Panc1 (cell line): ENCODE results near the gene CHEK2.

Experiments
- POLR2AphosphoS5 ChIP-seq: IDR thresholded peaks from 2 replicates; pipeline ENCODE4 v1.6.1; 2012; ENCODE audit warnings: mild to moderate bottlenecking, low read depth, low read length, moderate library complexity
- SIN3A ChIP-seq: IDR thresholded peaks from 2 replicates; pipeline ENCODE4 v1.6.1; 2012; ENCODE audit warnings: low read depth, mild to moderate bottlenecking, low read length, moderate library complexity, borderline replicate concordance; ENCODE audit not compliant: insufficient read depth
- TCF7L2 ChIP-seq: IDR thresholded peaks from 2 replicates; pipeline ENCODE4 v1.6.1; 2011; ENCODE audit warnings: mild to moderate bottlenecking, low read depth, low read length, inconsistent platforms
- TF ChIP-seq, protein P1 (sequence below): fragments of 450-650 bp; IDR thresholded peaks from 2 replicates; pipeline ENCODE4 v1.5.1; 2017; ENCODE audit warnings: mild to moderate bottlenecking
- TF ChIP-seq, protein P2 (sequence below), 2 experiments: IDR thresholded peaks; 2 replicates each; pipeline ENCODE4 v1.6.1; 2011 to 2012; ENCODE audit warnings: low read depth in 2 of 2, control low read depth in 1 of 2, low read length in 1 of 2, mild to moderate bottlenecking in 1 of 2, moderate library complexity in 1 of 2; ENCODE audit not compliant: insufficient read depth in 1 of 2

DNA sequence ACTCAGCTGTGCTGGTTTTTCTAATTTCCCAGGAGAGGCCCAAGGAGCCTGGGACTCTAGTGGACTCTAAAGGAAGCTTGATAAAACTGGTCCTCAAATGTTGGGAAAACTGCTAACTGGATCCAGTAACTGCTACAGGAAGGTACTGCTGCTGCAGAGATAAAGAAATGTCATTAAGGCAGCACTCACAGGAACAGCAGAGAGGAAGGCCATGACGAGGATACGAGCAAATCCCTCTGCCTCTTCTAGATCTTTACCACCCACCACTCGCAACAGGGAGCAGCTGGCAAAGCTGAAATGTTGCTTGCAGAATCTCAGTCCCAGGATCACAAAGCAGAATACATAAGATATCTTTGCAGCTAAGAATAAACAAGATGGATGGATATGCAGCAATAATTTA lies 85.4 kb downstream of the CHEK2 start:
- TF ChIP-seq, protein P1, sequence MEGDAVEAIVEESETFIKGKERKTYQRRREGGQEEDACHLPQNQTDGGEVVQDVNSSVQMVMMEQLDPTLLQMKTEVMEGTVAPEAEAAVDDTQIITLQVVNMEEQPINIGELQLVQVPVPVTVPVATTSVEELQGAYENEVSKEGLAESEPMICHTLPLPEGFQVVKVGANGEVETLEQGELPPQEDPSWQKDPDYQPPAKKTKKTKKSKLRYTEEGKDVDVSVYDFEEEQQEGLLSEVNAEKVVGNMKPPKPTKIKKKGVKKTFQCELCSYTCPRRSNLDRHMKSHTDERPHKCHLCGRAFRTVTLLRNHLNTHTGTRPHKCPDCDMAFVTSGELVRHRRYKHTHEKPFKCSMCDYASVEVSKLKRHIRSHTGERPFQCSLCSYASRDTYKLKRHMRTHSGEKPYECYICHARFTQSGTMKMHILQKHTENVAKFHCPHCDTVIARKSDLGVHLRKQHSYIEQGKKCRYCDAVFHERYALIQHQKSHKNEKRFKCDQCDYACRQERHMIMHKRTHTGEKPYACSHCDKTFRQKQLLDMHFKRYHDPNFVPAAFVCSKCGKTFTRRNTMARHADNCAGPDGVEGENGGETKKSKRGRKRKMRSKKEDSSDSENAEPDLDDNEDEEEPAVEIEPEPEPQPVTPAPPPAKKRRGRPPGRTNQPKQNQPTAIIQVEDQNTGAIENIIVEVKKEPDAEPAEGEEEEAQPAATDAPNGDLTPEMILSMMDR = no peak
- TF ChIP-seq, protein P2, sequence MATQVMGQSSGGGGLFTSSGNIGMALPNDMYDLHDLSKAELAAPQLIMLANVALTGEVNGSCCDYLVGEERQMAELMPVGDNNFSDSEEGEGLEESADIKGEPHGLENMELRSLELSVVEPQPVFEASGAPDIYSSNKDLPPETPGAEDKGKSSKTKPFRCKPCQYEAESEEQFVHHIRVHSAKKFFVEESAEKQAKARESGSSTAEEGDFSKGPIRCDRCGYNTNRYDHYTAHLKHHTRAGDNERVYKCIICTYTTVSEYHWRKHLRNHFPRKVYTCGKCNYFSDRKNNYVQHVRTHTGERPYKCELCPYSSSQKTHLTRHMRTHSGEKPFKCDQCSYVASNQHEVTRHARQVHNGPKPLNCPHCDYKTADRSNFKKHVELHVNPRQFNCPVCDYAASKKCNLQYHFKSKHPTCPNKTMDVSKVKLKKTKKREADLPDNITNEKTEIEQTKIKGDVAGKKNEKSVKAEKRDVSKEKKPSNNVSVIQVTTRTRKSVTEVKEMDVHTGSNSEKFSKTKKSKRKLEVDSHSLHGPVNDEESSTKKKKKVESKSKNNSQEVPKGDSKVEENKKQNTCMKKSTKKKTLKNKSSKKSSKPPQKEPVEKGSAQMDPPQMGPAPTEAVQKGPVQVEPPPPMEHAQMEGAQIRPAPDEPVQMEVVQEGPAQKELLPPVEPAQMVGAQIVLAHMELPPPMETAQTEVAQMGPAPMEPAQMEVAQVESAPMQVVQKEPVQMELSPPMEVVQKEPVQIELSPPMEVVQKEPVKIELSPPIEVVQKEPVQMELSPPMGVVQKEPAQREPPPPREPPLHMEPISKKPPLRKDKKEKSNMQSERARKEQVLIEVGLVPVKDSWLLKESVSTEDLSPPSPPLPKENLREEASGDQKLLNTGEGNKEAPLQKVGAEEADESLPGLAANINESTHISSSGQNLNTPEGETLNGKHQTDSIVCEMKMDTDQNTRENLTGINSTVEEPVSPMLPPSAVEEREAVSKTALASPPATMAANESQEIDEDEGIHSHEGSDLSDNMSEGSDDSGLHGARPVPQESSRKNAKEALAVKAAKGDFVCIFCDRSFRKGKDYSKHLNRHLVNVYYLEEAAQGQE (IDR thresholded peaks at IDR 0.05; ENCODE audit: insufficient read depth in 1 of 2, low read depth in 2 of 2, low read length in 1 of 2) = no peak
- TF ChIP-seq POLR2AphosphoS5 (no peak), TCF7L2 (no peak), SIN3A (no peak)
